Measurements from ENCODE around the gene TCF7L1.
A peak's percentile ranks its signal among the peaks of the same experiment; 100 is the strongest.
"Not testable (repeated sequence)": the region's sequence is repeated elsewhere in the genome, so short reads cannot be mapped to it uniquely, and the experiment has no call there.

The TCF7L1 gene

GRCh38 chr2:85302121-85302520 is 168.9 kb downstream of the TCF7L1 start:
- Histone ChIP-seq H3K4me1 (ENCODE audit: control insufficient read depth, insufficient read depth, low read length) (no peaks in the 10 kb centered on the region), H3K27ac (ENCODE audit: low read depth, low read length) (no peak overlapping the region), H3K4me3 (ENCODE audit: low read length) (no peak overlapping the region), H3K27me3 (ENCODE audit: control insufficient read depth, insufficient read depth, low read length) (peaks cover 4% of the 10 kb centered on the region), H3K9ac (ENCODE audit: low read length) (no peak overlapping the region), H3K36me3 (ENCODE audit: control insufficient read depth, insufficient read depth, low read length) (peaks cover 4% of the 10 kb centered on the region)

GRCh38 chr2:85303780-85304531 is 170.8 kb downstream of the TCF7L1 start:
- Histone ChIP-seq H3K36me3 (ENCODE audit: control insufficient read depth, insufficient read depth, low read length) (peaks cover 4% of the 10 kb centered on the region), H3K27me3 (ENCODE audit: control insufficient read depth, insufficient read depth, low read length) (peaks cover 4% of the 10 kb centered on the region), H3K4me1 (ENCODE audit: control insufficient read depth, insufficient read depth, low read length) (no peaks in the 10 kb centered on the region), H3K27ac (ENCODE audit: low read depth, low read length) (no peak overlapping the region), H3K9ac (ENCODE audit: low read length) (no peak overlapping the region), H3K4me3 (ENCODE audit: low read length) (no peak overlapping the region)

GRCh38 chr2:85307527-85307897 is 174.3 kb downstream of the TCF7L1 start:
- Histone ChIP-seq H3K9ac (ENCODE audit: low read length) (peak overlapping the region; percentile 19), H3K4me3 (ENCODE audit: low read length) (peak overlapping the region; percentile 49), H3K4me1 (ENCODE audit: control insufficient read depth, insufficient read depth, low read length) (no peaks in the 10 kb centered on the region), H3K27ac (ENCODE audit: low read depth, low read length) (no peak overlapping the region), H3K27me3 (ENCODE audit: control insufficient read depth, insufficient read depth, low read length) (peaks cover 4% of the 10 kb centered on the region), H3K36me3 (ENCODE audit: control insufficient read depth, insufficient read depth, low read length) (peaks cover 4% of the 10 kb centered on the region)

- Histone ChIP-seq H3K27me3 (ENCODE audit: control insufficient read depth, insufficient read depth, low read length) (peaks cover 4% of the 10 kb centered on the region), H3K4me1 (ENCODE audit: control insufficient read depth, insufficient read depth, low read length) (no peaks in the 10 kb centered on the region), H3K4me3 (ENCODE audit: low read length) (no peak overlapping the region), H3K9ac (ENCODE audit: low read length) (no peak overlapping the region), H3K36me3 (ENCODE audit: control insufficient read depth, insufficient read depth, low read length) (peaks cover 4% of the 10 kb centered on the region), H3K27ac (ENCODE audit: low read depth, low read length) (no peak overlapping the region)
These were observed 175.0 kb downstream of the TCF7L1 start for GRCh38 chr2:85308201-85308600.

- Histone ChIP-seq H3K27ac (ENCODE audit: low read depth, low read length) (no peak overlapping the region), H3K4me1 (ENCODE audit: control insufficient read depth, insufficient read depth, low read length) (no peaks in the 10 kb centered on the region), H3K9ac (ENCODE audit: low read length) (no peak overlapping the region), H3K4me3 (ENCODE audit: low read length) (no peak overlapping the region), H3K27me3 (ENCODE audit: control insufficient read depth, insufficient read depth, low read length) (peaks cover 4% of the 10 kb centered on the region), H3K36me3 (ENCODE audit: control insufficient read depth, insufficient read depth, low read length) (peaks cover 4% of the 10 kb centered on the region)
These were observed 175.8 kb downstream of the TCF7L1 start for GRCh38 chr2:85308896-85309555.

- H3K9ac ChIP-seq (ENCODE audit: low read length), result no peak overlapping the region
- H3K27me3 ChIP-seq (ENCODE audit: control insufficient read depth, insufficient read depth, low read length), result peaks cover 4% of the 10 kb centered on the region
- peaks cover 1% of the 10 kb centered on the region for H3K36me3 ChIP-seq (ENCODE audit: control insufficient read depth, insufficient read depth, low read length)
- H3K4me3 ChIP-seq (ENCODE audit: low read length), result no peak overlapping the region
- no peaks in the 10 kb centered on the region for H3K4me1 ChIP-seq (ENCODE audit: control insufficient read depth, insufficient read depth, low read length)
- H3K27ac ChIP-seq (ENCODE audit: low read depth, low read length), result no peak overlapping the region
These were observed 176.6 kb downstream of the TCF7L1 start for GRCh38 chr2:85309699-85310321.

- Histone ChIP-seq H3K4me1 (ENCODE audit: control insufficient read depth, insufficient read depth, low read length) (no peaks in the 10 kb centered on the region), H3K36me3 (ENCODE audit: control insufficient read depth, insufficient read depth, low read length) (no peaks in the 10 kb centered on the region), H3K27ac (ENCODE audit: low read depth, low read length) (no peak overlapping the region), H3K9ac (ENCODE audit: low read length) (no peak overlapping the region), H3K27me3 (ENCODE audit: control insufficient read depth, insufficient read depth, low read length) (no peaks in the 10 kb centered on the region), H3K4me3 (ENCODE audit: low read length) (no peak overlapping the region)
These were observed 177.1 kb downstream of the TCF7L1 start for GRCh38 chr2:85310330-85310729.

- H3K27me3 ChIP-seq (ENCODE audit: control insufficient read depth, insufficient read depth, low read length), result no peaks in the 10 kb centered on the region
- no peak overlapping the region for H3K9ac ChIP-seq (ENCODE audit: low read length)
- H3K4me3 ChIP-seq (ENCODE audit: low read length), result no peak overlapping the region
- H3K4me1 ChIP-seq (ENCODE audit: control insufficient read depth, insufficient read depth, low read length), result no peaks in the 10 kb centered on the region
- no peak overlapping the region for H3K27ac ChIP-seq (ENCODE audit: low read depth, low read length)
- peaks cover 5% of the 10 kb centered on the region for H3K36me3 ChIP-seq (ENCODE audit: control insufficient read depth, insufficient read depth, low read length)
These were observed 179.2 kb downstream of the TCF7L1 start for GRCh38 chr2:85312404-85312803.

- no peak overlapping the region for H3K9ac ChIP-seq (ENCODE audit: low read length)
- H3K4me1 ChIP-seq (ENCODE audit: control insufficient read depth, insufficient read depth, low read length), result no peaks in the 10 kb centered on the region
- no peak overlapping the region for H3K4me3 ChIP-seq (ENCODE audit: low read length)
- no peak overlapping the region for H3K27ac ChIP-seq (ENCODE audit: low read depth, low read length)
- no peaks in the 10 kb centered on the region for H3K27me3 ChIP-seq (ENCODE audit: control insufficient read depth, insufficient read depth, low read length)
- peaks cover 11% of the 10 kb centered on the region for H3K36me3 ChIP-seq (ENCODE audit: control insufficient read depth, insufficient read depth, low read length)
These were observed 181.7 kb downstream of the TCF7L1 start for GRCh38 chr2:85314884-85315242.

- not testable (repeated sequence) for H3K27me3 ChIP-seq (ENCODE audit: control insufficient read depth, insufficient read depth, low read length); H3K4me1 ChIP-seq (ENCODE audit: control insufficient read depth, insufficient read depth, low read length); H3K4me3 ChIP-seq (ENCODE audit: low read length); H3K9ac ChIP-seq (ENCODE audit: low read length); H3K27ac ChIP-seq (ENCODE audit: low read depth, low read length)
- H3K36me3 ChIP-seq (ENCODE audit: control insufficient read depth, insufficient read depth, low read length), result peaks cover 20% of the 10 kb centered on the region
These were observed 182.7 kb downstream of the TCF7L1 start for GRCh38 chr2:85315921-85316320.

- Histone ChIP-seq H3K9ac (ENCODE audit: low read length) (no peak overlapping the region), H3K27ac (ENCODE audit: low read depth, low read length) (no peak overlapping the region), H3K4me1 (ENCODE audit: control insufficient read depth, insufficient read depth, low read length) (no peaks in the 10 kb centered on the region), H3K27me3 (ENCODE audit: control insufficient read depth, insufficient read depth, low read length) (no peaks in the 10 kb centered on the region), H3K4me3 (ENCODE audit: low read length) (no peak overlapping the region), H3K36me3 (ENCODE audit: control insufficient read depth, insufficient read depth, low read length) (peaks cover 32% of the 10 kb centered on the region)
These were observed 185.3 kb downstream of the TCF7L1 start for GRCh38 chr2:85318222-85319074.

GRCh38 chr2:85319796-85320195 is 186.6 kb downstream of the TCF7L1 start:
- Histone ChIP-seq H3K4me1 (ENCODE audit: control insufficient read depth, insufficient read depth, low read length) (peaks cover 3% of the 10 kb centered on the region), H3K36me3 (ENCODE audit: control insufficient read depth, insufficient read depth, low read length) (peaks cover 44% of the 10 kb centered on the region), H3K27ac (ENCODE audit: low read depth, low read length) (no peak overlapping the region), H3K4me3 (ENCODE audit: low read length) (no peak overlapping the region), H3K9ac (ENCODE audit: low read length) (no peak overlapping the region), H3K27me3 (ENCODE audit: control insufficient read depth, insufficient read depth, low read length) (no peaks in the 10 kb centered on the region)

Measured in rectal smooth muscle tissue (tissue), 1 donor.